HG03432 (cell line): ENCODE measurements around the gene TSHZ2.
"Not testable (repeated sequence)": the region's sequence is repeated elsewhere in the genome, so short reads cannot be mapped to it uniquely, and the experiment has no call there.

Experiments
- ATAC-seq: cut with Tn5 transposase; IDR thresholded peaks from one replicate; pipeline ENCODE4 v1.9.1; 2021; ENCODE audit warnings: mild to moderate bottlenecking, moderate library complexity; ENCODE audit not compliant: unreplicated experiment

Gene TSHZ2

DNA sequence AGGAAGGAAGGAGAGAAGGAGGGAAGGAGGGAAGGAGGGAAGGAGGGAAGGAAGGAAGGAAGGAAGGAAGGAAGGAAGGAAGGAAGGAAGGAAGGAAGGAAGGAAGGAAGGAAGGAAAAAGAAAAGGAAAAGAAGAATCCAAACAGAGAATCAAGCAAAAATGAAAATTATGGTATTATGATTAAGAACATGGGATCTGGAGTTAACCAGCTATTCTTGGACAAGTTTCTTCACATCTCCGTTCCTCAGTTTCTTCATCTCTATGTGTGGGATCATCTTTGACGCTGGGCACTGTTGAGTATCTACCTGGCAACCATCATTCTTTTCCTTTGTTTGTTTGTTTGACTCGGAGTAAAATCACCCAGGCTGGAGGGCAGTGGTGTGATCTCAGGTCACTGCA, 549.9 kb downstream of the TSHZ2 start:
- ATAC-seq, result no peak

DNA sequence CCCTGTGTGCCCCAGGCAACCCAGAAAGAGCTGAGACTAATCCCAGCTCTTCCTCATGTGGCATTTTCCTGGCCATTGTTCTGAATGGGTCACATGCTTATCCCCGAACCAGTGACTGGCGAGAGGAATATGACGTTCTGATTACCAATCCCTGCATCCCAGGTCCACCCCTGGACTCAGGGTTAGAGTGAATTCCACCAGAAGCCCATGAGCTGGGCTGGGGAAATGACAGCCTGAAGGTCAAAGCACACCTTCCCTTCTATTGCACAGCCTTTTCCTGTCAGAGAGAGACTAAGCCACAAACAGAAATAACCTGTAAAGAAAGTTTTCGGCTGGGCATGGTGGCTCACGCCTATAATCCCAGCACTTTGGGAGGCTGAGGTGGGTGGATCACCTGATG, 550.5 kb downstream of the TSHZ2 start:
- ATAC-seq, result no peak

- not testable (repeated sequence) for ATAC-seq
Observed at GRCh38 chr20:53523615-53524014, 551.5 kb downstream of the TSHZ2 start.

DNA sequence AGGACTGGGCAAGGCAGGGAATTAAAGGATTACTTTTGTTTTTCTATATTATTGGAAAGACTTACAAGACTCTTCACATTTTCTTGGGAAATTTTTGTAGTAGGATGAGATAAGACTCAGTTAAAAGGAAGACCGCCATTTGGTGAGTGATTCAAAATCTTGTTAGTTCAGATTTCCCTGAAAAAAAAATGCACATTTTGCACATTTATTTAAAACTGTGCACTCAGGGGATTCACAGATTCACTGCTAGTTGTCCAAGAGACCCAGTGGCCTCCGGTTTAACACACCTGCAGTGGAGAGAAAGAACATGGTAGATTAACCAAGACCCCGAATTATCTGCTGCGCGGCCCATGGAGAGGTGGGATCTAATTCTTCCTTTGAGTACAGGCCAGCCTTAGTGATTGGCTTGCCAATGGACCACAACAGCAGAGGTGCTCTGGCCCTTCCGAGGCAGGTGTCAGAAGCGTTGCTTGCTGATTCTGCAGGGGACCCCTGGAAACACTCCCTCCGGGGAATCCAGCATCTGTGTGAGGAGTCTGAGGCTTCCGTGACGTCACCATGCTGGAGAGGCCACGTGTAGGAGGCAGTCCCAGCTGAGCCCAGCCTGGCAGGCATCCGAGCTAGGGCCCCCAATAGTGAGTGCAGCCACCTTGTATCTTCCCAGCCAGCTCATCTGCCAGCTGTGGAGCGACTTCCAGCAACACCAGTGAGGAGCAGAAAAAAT, 552.6 kb downstream of the TSHZ2 start:
- no peak for ATAC-seq

GRCh38 chr20:53527196-53527595, 555.0 kb downstream of the TSHZ2 start:
- ATAC-seq, result no peak

DNA sequence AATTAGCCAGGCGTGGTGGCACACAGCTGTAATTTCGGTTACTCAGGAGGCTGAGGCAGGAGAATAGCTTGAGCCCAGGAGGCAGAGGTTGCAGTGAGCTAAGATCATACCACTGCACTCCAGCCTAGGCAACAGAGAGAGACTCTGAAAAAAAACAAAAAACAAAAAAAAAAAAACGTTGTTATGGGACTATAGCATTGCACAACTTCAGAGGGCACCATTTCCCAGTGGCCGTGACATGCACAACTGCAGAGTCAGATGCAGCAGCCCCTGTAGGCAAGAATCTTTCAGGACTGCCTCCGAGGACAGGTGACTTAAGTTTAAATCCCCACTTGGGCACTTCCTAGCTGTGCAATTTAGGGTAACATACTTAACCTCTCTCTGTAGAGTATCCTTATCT, 557.5 kb downstream of the TSHZ2 start:
- ATAC-seq, result no peak

DNA sequence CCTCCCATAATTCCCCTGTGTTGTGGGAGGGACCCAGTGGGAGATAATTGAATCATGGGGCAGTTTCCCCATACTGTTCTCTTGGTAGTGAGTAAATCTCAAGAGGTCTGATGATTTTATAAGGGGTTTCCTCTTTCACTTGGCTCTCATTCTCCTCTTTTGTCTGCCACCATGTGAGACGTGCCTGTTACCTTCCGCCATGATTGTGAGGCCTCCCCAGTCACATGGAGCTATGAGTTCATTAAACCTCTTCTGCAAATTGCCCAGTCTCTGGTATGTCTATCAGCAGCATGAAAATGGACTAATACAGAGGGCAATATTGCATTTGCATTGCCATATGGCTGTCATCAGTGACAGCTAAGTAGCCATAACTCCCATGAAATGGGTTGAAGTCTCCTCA, 558.3 kb downstream of the TSHZ2 start:
- ATAC-seq, result no peak

- not testable (repeated sequence) for ATAC-seq
Observed at GRCh38 chr20:53532654-53533312, 560.6 kb downstream of the TSHZ2 start.

- no peak for ATAC-seq
Observed at GRCh38 chr20:53533500-53533899, 561.3 kb downstream of the TSHZ2 start.

GRCh38 chr20:53534037-53534436, 561.9 kb downstream of the TSHZ2 start:
- ATAC-seq, result no peak

GRCh38 chr20:53535878-53536277, 563.7 kb downstream of the TSHZ2 start:
- no peak for ATAC-seq

GRCh38 chr20:53536382-53536781, 564.2 kb downstream of the TSHZ2 start:
- ATAC-seq, result not testable (repeated sequence)

DNA sequence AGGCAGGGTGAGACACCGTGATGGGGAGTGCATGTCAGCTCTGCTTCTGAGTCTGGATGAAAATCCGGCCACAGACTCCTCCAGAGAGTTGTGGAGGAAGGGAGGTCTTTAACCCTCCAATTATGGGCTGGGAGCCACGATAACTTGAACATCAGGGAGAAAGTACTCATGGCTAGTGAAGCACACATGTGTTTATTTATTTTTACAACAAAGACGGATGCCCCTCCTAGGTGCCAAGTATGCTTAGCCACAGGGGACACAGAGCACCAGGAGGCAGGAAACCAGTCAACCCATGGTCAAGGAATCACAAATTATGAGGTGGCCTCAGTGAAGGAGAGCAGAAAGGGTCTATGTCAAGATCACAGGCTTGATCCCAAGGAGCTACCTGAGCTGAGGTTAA, 567.4 kb downstream of the TSHZ2 start:
- no peak for ATAC-seq
